Transverse colon (tissue), 4 donors: ENCODE data around the gene PCDHA2.

ENCODE experiments used
- CTCF ChIP-seq, 5 experiments: fragments of 200-600 bp in 3 of 5; fragments of 450-650 bp in 2 of 5; sonication (generic) in 3 of 5; IDR thresholded peaks; 1 replicate in 2 of 5; 2 replicates in 3 of 5; pipeline ENCODE4 v1.5.1; 2016 to 2017; ENCODE audit warnings: antibody characterized with exemption in 5 of 5, inconsistent platforms in 3 of 5, mild to moderate bottlenecking in 2 of 5, moderate library complexity in 1 of 5
- EP300 ChIP-seq: sonication (generic); formaldehyde crosslinking; IDR thresholded peaks from one replicate; pipeline ENCODE4 v1.6.1; 2017; ENCODE audit warnings: antibody characterized with exemption, low read depth
- POLR2A ChIP-seq: fragments of 450-650 bp; IDR thresholded peaks from one replicate; pipeline ENCODE4 v1.6.1; 2016; ENCODE audit warnings: antibody characterized with exemption, mild to moderate bottlenecking, moderate library complexity
- POLR2AphosphoS5 ChIP-seq, 3 donors: sonication (generic); formaldehyde crosslinking; IDR thresholded peaks; one replicate each; pipeline ENCODE4 v1.6.1; 2016; ENCODE audit warnings: antibody characterized with exemption in 3 of 3

- TF ChIP-seq CTCF (IDR thresholded peaks at IDR 0.05) (no peak), POLR2A (no peak), EP300 (no peak), POLR2AphosphoS5 (IDR thresholded peaks at IDR 0.05) (no peak)
Observed at GRCh38 chr5:140753561-140753960, 41.1 kb upstream of the PCDHA2 start.
